Stimulated activated naive CD8-positive, alpha-beta T cell treated with anti-CD3 and anti-CD28 coated beads, Interleukin-15, Interleukin-2, amounts not matched to agents 100 ng/mL and 50 ng/mL, for 24 hours (primary cell): ENCODE measurements around the gene INKA2.

Experiments
- H3K27ac Mint-ChIP-seq: one replicate; pipeline ENCODE4 v1.8.0; 2021; ENCODE audit warnings: mild to moderate bottlenecking, mixed read lengths
- H3K27me3 Mint-ChIP-seq: one replicate; pipeline ENCODE4 v1.8.0; 2021; ENCODE audit warnings: mixed read lengths
- H3K36me3 Mint-ChIP-seq: one replicate; pipeline ENCODE4 v1.8.0; 2021; ENCODE audit warnings: low read depth, mixed read lengths
- H3K4me1 Mint-ChIP-seq: one replicate; pipeline ENCODE4 v1.8.0; 2021; ENCODE audit warnings: low read depth, mixed read lengths
- H3K4me3 Mint-ChIP-seq: one replicate; pipeline ENCODE4 v1.8.0; 2021; ENCODE audit warnings: mild to moderate bottlenecking, mixed read lengths
- H3K9me3 Mint-ChIP-seq: one replicate; pipeline ENCODE4 v1.8.0; 2021; ENCODE audit warnings: mixed read lengths

The INKA2 gene

GRCh38 chr1:111739194-111739924, at the start of gene INKA2:
TSS of gene INKA2 (minus strand) at chr1:111739395. CDS start at chr1:111739242, 153 bp downstream.
- Mint-ChIP-seq H3K4me1 (peaks cover 18% of the 10 kb centered on the region), H3K9me3 (no peaks in the 10 kb centered on the region), H3K27me3 (peaks cover 43% of the 10 kb centered on the region), H3K36me3 (no peaks in the 10 kb centered on the region), H3K27ac (peak within 1 kb of the TSS; percentile 88), H3K4me3 (peak within 1 kb of the TSS; percentile 92)

- H3K27ac Mint-ChIP-seq = no peak overlapping the region
- peaks cover 26% of the 10 kb centered on the region for H3K27me3 Mint-ChIP-seq
- no peaks in the 10 kb centered on the region for H3K9me3 Mint-ChIP-seq
- no peak overlapping the region for H3K4me3 Mint-ChIP-seq
- H3K36me3 Mint-ChIP-seq = no peaks in the 10 kb centered on the region
- no peaks in the 10 kb centered on the region for H3K4me1 Mint-ChIP-seq
These were observed 47.5 kb upstream of the INKA2 start for GRCh38 chr1:111786669-111787207.

GRCh38 chr1:111784273-111784901, 45.2 kb upstream of the INKA2 start:
- no peak overlapping the region for H3K27ac Mint-ChIP-seq
- no peaks in the 10 kb centered on the region for H3K36me3 Mint-ChIP-seq
- no peaks in the 10 kb centered on the region for H3K9me3 Mint-ChIP-seq
- H3K4me1 Mint-ChIP-seq = no peaks in the 10 kb centered on the region
- no peak overlapping the region for H3K4me3 Mint-ChIP-seq
- H3K27me3 Mint-ChIP-seq = peaks cover 10% of the 10 kb centered on the region

GRCh38 chr1:111779546-111779945, 40.4 kb upstream of the INKA2 start:
- Mint-ChIP-seq H3K9me3 (no peaks in the 10 kb centered on the region), H3K36me3 (no peaks in the 10 kb centered on the region), H3K4me1 (no peaks in the 10 kb centered on the region), H3K27ac (no peak overlapping the region), H3K4me3 (no peak overlapping the region), H3K27me3 (peaks cover 7% of the 10 kb centered on the region)

DNA sequence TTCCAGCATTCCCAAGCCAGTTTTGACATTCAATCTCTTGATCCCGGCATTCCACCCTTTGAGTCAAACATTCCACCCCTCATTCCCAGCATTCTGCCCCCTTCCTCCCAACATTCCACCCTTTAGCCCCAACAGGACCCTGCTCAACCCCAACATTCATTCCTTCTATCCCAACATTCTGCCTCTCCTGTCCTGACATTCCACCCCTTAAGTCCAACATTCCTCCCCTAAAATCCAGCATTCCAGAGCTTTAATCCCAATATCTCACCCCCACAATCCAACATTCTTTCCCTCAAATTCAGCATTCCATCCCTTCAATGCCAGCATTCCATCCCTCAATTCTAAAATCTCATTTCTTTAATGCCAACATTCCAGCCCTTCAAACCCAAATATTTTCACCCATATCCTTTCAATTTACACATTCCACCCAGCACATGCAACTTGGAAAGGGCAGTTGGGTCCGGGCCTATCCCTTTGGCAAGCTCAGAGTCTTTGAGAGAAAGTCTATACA, 39.4 kb upstream of the INKA2 start:
- H3K9me3 Mint-ChIP-seq = no peaks in the 10 kb centered on the region
- H3K27me3 Mint-ChIP-seq = peaks cover 7% of the 10 kb centered on the region
- no peak overlapping the region for H3K4me3 Mint-ChIP-seq
- H3K36me3 Mint-ChIP-seq = no peaks in the 10 kb centered on the region
- no peaks in the 10 kb centered on the region for H3K4me1 Mint-ChIP-seq
- no peak overlapping the region for H3K27ac Mint-ChIP-seq

DNA sequence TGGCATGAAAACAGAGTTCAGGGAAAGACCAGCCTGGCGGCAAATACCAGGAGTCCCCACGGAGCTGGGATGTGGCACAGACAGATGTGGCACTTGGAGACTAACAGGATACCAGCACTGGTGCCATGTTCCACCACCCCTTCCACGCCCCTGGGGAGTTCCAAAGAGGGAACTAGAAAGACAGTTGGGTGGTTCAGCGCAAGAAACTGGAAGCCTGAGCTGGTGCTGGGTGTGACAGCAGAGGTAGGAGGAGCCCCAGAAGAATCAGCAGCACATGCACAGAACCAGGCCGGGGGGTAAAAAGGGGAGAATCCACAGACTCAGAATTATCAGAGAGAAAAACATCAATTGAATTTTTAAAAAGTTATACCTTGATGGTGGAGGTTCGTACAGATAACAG, 38.9 kb upstream of the INKA2 start:
- H3K27ac Mint-ChIP-seq = no peak overlapping the region
- peaks cover 4% of the 10 kb centered on the region for H3K27me3 Mint-ChIP-seq
- no peaks in the 10 kb centered on the region for H3K36me3 Mint-ChIP-seq
- H3K4me3 Mint-ChIP-seq = no peak overlapping the region
- no peaks in the 10 kb centered on the region for H3K9me3 Mint-ChIP-seq
- H3K4me1 Mint-ChIP-seq = no peaks in the 10 kb centered on the region

DNA sequence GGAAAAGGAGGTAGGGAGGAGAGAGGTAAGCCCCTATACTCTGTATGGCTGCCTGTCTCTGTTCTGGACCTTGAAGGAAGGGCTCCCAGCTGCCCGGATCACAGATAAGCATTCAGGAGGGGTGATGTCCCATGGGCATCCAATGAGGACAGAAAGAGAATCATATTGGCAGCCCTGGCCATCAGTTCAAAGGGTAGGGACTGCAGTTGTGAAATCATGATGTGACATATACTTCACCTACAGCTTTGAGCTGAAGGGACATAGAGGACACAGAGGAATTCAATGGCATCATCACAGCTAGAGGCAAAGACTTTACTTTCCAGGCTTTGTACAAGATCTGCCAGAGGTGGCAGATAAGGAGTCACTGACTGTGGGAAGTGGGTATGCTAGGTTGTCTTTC, 38.1 kb upstream of the INKA2 start:
- Mint-ChIP-seq H3K4me1 (no peaks in the 10 kb centered on the region), H3K27me3 (peaks cover 4% of the 10 kb centered on the region), H3K36me3 (no peaks in the 10 kb centered on the region), H3K4me3 (no peak overlapping the region), H3K27ac (no peak overlapping the region), H3K9me3 (no peaks in the 10 kb centered on the region)

DNA sequence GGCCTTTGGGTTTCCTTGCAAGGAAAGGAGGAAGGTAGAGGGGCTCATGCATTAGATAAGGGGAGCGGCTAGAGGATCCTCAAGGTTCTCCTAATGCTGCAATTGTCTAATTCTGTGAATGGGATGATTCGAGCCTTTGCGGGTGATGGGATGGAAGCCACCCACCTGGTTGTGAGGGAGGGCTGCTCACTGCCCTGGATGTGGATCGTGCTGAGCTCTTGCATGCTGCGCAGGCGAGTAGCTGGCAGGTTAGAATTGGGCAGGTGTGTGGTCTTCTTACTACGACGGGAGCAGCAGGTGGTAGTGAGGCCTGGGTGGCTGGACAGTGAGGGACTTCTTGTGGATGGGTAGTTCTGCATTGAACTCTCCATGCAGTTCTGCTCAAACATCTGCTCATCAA, 37.7 kb upstream of the INKA2 start:
- H3K27ac Mint-ChIP-seq = no peak overlapping the region
- no peaks in the 10 kb centered on the region for H3K4me1 Mint-ChIP-seq
- no peak overlapping the region for H3K4me3 Mint-ChIP-seq

DNA sequence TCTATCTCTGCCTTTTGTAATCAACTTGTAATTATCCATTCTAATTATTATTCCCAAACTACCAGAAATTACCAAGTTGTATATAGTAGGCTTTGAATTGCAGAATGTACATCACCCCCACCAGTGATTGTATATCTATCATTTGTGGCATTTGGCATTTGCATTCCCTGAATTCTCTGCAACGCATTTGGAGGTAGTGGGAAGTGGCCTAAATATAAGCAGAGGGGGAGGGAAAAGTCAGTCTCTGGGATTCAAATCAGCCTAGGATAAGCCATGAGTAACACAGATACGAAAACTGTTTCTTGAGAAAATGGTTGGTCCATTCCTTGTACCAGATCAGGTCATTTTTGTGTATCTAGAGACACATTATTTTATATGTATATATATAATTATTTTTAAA, 37.2 kb upstream of the INKA2 start:
- no peaks in the 10 kb centered on the region for H3K9me3 Mint-ChIP-seq
- H3K27me3 Mint-ChIP-seq = peaks cover 4% of the 10 kb centered on the region
- H3K27ac Mint-ChIP-seq = no peak overlapping the region
- no peaks in the 10 kb centered on the region for H3K36me3 Mint-ChIP-seq
- no peak overlapping the region for H3K4me3 Mint-ChIP-seq
- no peaks in the 10 kb centered on the region for H3K4me1 Mint-ChIP-seq

More for the DNA sequence above, 37.7 kb upstream of the INKA2 start:
- peaks cover 4% of the 10 kb centered on the region for H3K27me3 Mint-ChIP-seq
- no peaks in the 10 kb centered on the region for H3K36me3 Mint-ChIP-seq
- no peaks in the 10 kb centered on the region for H3K9me3 Mint-ChIP-seq

DNA sequence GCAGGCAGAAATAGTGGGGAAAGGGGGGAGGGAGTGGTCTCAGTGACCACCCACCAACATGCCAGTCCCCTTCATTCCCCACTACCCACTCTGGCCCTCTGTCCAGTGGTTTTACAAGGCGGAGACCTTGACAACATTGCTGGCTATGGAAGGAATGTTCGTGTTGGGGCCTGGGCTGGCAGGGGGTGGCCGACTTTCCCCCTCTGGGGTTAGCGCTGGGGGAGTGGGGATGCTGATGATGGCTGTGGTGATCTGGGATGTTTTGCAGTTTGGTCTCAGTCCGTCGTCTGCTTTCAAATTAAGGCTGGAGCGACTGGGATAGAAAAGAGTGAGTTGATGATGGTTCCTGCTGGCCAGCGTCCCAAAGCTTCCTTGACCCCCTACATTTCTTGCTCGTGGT, 36.8 kb upstream of the INKA2 start:
- Mint-ChIP-seq H3K36me3 (no peaks in the 10 kb centered on the region), H3K4me1 (no peaks in the 10 kb centered on the region), H3K4me3 (no peak overlapping the region), H3K27me3 (peaks cover 4% of the 10 kb centered on the region), H3K27ac (no peak overlapping the region), H3K9me3 (no peaks in the 10 kb centered on the region)

- H3K4me3 Mint-ChIP-seq = no peak overlapping the region
- H3K9me3 Mint-ChIP-seq = no peaks in the 10 kb centered on the region
- no peaks in the 10 kb centered on the region for H3K27me3 Mint-ChIP-seq
- peaks cover 23% of the 10 kb centered on the region for H3K36me3 Mint-ChIP-seq
- no peak overlapping the region for H3K27ac Mint-ChIP-seq
- H3K4me1 Mint-ChIP-seq = peaks cover 16% of the 10 kb centered on the region
These were observed 31.7 kb upstream of the INKA2 start for GRCh38 chr1:111770916-111771315.

DNA sequence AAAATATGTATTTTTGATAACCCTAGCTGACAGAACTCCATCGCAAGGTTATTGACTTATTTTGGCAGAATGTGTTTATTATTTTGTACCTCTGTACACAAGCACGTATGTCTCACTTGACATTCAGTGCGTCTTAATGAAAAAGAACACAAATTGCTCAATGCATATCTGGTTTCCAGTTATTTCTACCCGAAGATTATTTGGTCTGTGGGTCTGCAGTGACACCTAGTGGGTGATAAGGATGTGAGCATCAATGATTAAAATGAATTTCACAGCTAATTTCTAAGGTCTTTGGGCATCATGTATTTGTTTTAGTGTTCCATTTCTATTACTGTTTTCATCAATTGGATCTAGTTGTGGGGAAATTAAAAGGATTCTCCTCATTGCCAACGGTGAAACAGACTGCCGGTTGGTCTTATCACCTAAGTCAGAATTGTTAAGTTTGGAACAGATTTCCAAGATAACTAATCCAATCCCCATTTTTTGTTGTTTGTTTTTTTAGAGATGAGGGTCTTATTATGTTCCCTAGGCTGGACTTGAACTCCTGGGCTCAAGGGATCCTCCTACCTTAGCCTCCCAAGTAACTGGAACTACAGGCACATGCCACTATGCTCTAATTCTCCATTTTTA, 30.4 kb upstream of the INKA2 start:
- Mint-ChIP-seq H3K9me3 (no peaks in the 10 kb centered on the region), H3K36me3 (peaks cover 35% of the 10 kb centered on the region), H3K27ac (no peak overlapping the region), H3K27me3 (no peaks in the 10 kb centered on the region), H3K4me1 (peaks cover 16% of the 10 kb centered on the region), H3K4me3 (no peak overlapping the region)

DNA sequence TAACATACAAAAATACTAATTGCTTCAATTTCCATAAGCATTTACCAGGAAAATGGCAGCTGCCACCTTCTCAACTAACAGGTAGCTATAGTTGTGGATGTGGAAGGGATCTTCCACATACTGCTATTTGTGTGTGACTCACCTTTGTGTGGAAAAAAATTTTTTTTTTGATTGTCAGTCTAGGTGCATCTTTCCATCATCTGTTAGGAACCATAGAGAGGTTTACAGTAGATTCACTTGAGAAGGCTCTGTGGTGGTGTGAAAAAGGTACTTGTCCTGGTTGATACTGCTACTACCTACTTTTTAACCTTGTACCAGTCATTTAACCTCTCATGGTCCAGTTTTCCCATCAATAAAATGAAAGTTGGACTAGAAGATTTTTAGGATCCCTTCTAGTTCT, 29.4 kb upstream of the INKA2 start:
- Mint-ChIP-seq H3K4me3 (no peak overlapping the region), H3K9me3 (no peaks in the 10 kb centered on the region), H3K27me3 (no peaks in the 10 kb centered on the region), H3K4me1 (peaks cover 16% of the 10 kb centered on the region), H3K36me3 (peaks cover 41% of the 10 kb centered on the region), H3K27ac (no peak overlapping the region)

- Mint-ChIP-seq H3K9me3 (no peaks in the 10 kb centered on the region), H3K4me3 (no peak overlapping the region), H3K4me1 (peaks cover 16% of the 10 kb centered on the region), H3K27ac (no peak overlapping the region), H3K36me3 (peaks cover 45% of the 10 kb centered on the region), H3K27me3 (no peaks in the 10 kb centered on the region)
These were observed 28.8 kb upstream of the INKA2 start for GRCh38 chr1:111768023-111768422.

GRCh38 chr1:111762332-111762731, 23.1 kb upstream of the INKA2 start:
- no peaks in the 10 kb centered on the region for H3K27me3 Mint-ChIP-seq
- no peaks in the 10 kb centered on the region for H3K9me3 Mint-ChIP-seq
- H3K27ac Mint-ChIP-seq = no peak overlapping the region
- H3K36me3 Mint-ChIP-seq = peaks cover 80% of the 10 kb centered on the region
- no peak overlapping the region for H3K4me3 Mint-ChIP-seq
- peaks cover 21% of the 10 kb centered on the region for H3K4me1 Mint-ChIP-seq
